GM20431 (cell line): ENCODE data around the gene CCNG2.

Experiments used
- in situ Hi-C: fragments of 300-500 bp; cut with MseI, MboI; formaldehyde crosslinking; loops from one replicate; pipeline ENCODE4 v1.15.0; 2020; ENCODE audit warnings: low sequenced_read_pairs; ENCODE audit not compliant: unreplicated experiment

The CCNG2 gene

GRCh38 chr4:77199276-77199675, 42.3 kb downstream of the CCNG2 start:
- in situ Hi-C loops: no loop called here

- in situ Hi-C loops: loop anchor here (10.0 kb wide), 1 partner anchor 105 kb away; no protein-coding TSS in a partner anchor
Measured at GRCh38 chr4:77199701-77200100, 42.7 kb downstream of the CCNG2 start.

- in situ Hi-C loops: loop anchor here (10.0 kb wide), 1 partner anchor 107 kb away; no protein-coding TSS in a partner anchor
Measured at GRCh38 chr4:77201343-77201742, 44.3 kb downstream of the CCNG2 start.

- in situ Hi-C loops: loop anchor here (10.0 kb wide), 1 partner anchor 107 kb away; no protein-coding TSS in a partner anchor
Measured at GRCh38 chr4:77201857-77202256, 44.9 kb downstream of the CCNG2 start.

- in situ Hi-C loops: loop anchor here (10.0 kb wide), 1 partner anchor 108 kb away; no protein-coding TSS in a partner anchor
Measured at GRCh38 chr4:77202491-77202890, 45.5 kb downstream of the CCNG2 start.

- in situ Hi-C loops: loop anchor here (10.0 kb wide), 1 partner anchor 109 kb away; no protein-coding TSS in a partner anchor
Measured at GRCh38 chr4:77203380-77204197, 46.6 kb downstream of the CCNG2 start.

GRCh38 chr4:77204621-77205020, 47.6 kb downstream of the CCNG2 start:
- in situ Hi-C loops: loop anchor here (10.0 kb wide), 1 partner anchor 110 kb away; no protein-coding TSS in a partner anchor

GRCh38 chr4:77209012-77209411, 52.0 kb downstream of the CCNG2 start:
- in situ Hi-C loops: loop anchor here (10.0 kb wide), 1 partner anchor 114 kb away; no protein-coding TSS in a partner anchor

GRCh38 chr4:77209936-77210335, 52.9 kb downstream of the CCNG2 start:
- in situ Hi-C loops: loop anchor here (10.0 kb wide), 1 partner anchor 115 kb away; no protein-coding TSS in a partner anchor

GRCh38 chr4:77215107-77215506, 58.1 kb downstream of the CCNG2 start:
- in situ Hi-C loops: no loop called here

- in situ Hi-C loops: no loop called here
Measured at GRCh38 chr4:77217526-77217925, 60.5 kb downstream of the CCNG2 start.

GRCh38 chr4:77219266-77219665, 62.3 kb downstream of the CCNG2 start:
- in situ Hi-C loops: no loop called here
